ENCODE data around the gene C1orf50.

Gene C1orf50

DNA sequence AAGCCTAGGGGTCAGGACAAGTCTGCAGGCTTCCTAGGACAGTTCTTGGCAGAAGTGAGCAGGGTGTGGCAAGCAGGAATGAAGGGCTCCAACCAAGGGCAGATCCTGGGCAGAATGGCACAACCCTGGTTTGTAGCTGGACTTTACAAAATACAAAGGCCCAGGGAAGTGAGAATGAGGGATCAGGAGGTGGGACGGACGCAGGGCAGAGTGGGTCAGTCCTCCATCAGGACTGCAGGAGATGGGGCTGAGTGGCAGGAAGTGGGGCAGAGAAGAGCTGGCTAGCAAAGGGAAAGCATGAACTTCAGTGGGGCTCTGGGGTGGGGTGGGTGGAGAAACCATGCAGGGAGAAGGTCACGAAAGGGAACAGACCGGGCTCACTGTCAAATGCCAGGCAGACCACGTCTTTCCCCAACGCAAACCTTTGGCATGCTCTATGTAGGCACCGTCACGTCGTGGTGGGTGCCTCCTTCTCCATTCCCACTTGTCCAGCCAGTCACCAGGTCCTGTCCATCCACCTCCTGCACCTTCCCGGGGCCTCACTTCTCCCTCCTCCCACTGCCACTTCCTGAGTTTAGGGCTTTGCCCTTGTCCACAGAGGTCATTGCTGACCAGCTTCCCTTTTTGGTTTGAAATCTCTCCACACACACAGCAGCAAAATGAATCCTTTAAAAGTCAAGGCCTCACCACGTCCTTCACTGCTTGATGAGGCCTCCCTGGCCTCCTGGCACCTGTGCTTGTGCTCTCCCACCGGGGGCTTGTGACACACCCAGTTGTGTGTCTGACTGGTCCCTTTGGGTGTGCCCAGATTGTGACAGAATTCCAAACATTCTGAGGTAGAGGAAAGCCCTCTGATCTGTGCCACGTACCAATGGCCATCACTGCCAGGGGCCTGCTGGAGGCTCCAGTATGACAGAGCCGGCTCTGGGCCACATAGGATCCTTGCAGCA is 18.3 kb upstream of the C1orf50 start:
- TF ChIP-seq, protein P1, sequence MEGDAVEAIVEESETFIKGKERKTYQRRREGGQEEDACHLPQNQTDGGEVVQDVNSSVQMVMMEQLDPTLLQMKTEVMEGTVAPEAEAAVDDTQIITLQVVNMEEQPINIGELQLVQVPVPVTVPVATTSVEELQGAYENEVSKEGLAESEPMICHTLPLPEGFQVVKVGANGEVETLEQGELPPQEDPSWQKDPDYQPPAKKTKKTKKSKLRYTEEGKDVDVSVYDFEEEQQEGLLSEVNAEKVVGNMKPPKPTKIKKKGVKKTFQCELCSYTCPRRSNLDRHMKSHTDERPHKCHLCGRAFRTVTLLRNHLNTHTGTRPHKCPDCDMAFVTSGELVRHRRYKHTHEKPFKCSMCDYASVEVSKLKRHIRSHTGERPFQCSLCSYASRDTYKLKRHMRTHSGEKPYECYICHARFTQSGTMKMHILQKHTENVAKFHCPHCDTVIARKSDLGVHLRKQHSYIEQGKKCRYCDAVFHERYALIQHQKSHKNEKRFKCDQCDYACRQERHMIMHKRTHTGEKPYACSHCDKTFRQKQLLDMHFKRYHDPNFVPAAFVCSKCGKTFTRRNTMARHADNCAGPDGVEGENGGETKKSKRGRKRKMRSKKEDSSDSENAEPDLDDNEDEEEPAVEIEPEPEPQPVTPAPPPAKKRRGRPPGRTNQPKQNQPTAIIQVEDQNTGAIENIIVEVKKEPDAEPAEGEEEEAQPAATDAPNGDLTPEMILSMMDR (IDR thresholded peaks at IDR 0.05), result no peak

DNA sequence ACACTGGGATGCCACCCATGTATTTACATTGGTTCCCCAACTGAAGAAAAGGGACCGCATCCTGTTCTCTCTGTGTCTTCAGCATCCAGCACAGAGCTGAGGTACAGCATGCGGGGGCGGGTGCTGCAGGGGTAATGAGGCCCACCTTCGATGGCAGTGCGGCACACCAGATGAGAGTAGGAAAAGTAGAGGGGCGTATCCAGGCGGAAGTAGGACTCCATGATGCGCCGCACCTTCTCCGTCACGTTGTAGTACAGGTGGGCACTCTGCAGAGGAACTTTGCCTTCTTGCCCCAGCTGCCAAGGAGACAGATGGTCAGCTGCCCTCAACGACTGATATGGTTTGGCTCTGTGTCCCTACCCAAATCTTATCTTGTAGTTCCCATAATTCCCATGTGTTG is 17.0 kb upstream of the C1orf50 start:
- TF ChIP-seq, protein P1 (IDR thresholded peaks at IDR 0.05), result no peak

DNA sequence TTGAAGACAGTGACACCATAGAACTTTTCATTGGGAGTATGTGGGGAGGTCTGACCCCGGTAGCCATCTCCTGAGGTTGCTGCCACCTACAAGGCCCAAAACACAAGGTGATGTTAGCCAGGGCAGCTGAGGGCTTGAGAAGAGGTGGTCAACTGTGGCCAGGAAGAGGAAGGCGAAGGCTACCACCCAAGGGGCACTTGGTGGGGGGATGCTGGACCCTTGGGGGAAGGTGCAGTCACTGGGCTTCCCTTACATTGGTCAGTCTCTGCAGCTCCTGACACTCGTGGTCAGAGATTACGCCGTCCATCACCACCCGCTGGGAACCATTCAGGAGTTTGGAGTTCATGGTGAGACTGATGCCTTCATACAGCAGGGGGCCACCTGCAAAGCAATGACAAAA is 14.8 kb upstream of the C1orf50 start:
- TF ChIP-seq, protein P1 (IDR thresholded peaks at IDR 0.05), result no peak

DNA sequence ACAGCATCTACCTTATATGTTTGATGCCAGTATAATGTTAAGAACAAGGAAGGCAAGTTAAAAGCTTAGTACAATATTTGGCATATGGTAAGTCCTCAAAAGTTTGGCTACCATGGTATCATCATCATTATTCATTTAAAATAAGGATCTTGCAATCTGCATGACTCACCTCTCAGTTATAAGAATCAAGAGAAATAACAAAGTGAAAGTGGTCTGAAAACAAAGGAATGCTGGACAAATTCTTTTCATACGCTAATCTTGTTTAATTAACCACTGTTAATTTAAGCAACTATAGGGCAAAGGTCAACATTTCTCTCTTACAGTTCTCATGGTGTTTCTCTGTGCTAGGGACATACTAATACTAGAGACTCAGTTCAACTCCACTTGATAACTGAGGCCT is 14.0 kb upstream of the C1orf50 start:
- TF ChIP-seq, protein P1 (IDR thresholded peaks at IDR 0.05), result no peak

DNA sequence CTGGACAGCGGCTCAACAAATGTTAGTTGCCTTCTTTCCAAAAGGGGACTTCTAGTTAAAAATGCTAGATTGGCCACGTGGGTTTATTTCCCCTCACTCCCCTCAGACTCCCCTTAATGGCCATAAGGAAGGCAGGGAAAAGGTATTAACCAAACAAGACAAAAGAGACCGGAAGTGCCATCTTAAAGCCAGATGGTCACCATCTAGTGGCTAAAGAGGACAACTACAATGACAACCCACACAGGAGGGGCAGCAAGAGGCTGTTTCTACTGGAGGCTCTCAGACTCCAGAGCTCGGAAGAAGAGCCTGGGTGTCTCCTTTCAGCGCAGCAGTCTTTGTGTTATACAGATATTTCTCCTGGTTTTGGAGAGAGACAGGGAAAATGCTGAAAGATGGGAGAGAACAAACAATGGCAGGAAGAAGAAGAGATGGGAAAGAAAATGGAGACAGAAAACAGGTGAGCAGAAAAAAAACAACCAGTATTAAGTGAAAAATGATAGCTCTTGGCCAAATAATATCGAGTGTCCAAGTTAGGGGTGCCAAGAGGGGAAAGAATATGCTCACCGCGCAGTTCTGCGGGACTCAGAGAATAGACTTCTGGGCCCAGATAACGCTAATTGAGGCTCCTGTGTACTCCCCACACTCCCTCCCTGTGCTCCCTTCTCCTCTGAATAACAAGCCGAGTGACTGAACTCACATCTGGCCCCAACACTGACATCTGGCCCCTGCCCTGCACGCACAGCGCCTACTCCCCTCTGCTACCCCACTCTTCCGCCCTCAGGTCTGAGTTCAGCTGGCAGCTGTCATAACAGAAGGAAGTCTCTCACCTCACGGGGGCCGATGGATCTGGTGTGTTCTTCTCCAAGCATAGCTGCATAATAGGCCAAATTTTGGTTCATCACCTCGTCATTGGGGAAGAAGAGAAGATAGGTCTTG is 9.8 kb upstream of the C1orf50 start:
- TF ChIP-seq, protein P1 (IDR thresholded peaks at IDR 0.05), result peak; percentile 78

DNA sequence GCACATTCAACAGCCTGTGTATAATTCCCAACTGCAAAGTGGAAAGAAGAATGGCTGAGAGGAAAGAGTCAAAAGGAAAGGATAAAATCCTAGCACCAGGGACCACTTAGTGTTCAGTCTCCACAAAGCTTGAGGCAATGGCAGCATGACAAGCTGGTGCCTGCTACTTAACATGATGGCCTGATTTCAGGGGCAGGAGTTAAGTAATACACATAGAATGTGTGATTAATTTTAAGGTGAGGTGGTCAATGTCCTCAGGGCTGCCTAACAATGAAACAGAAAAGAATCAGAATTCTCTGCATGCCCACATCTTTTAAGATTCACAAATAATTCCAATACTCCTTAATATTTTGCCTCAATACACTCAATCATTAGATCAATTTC is 9.2 kb upstream of the C1orf50 start:
- TF ChIP-seq, protein P1 (IDR thresholded peaks at IDR 0.05), result no peak

DNA sequence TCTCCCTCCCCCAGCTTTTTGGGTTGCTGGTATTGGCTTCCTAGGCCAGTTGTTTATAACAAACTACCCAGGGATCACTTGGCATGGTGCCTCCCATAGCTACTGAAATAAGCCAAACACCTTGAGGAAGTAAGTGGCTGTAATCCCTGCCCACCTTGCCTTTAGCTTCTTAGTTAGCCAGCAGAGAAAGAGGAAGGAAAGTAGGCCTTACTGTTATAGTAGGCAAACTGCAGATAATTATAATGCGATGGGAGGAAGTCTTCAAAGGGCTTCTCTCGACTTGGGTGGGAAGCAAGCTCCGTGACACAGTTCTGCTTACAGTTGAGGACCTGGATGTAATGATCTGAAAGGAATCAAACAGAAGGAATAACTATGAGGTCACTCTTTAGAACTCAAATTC is 8.4 kb upstream of the C1orf50 start:
- TF ChIP-seq, protein P1 (IDR thresholded peaks at IDR 0.05), result no peak

Measured in LNCAP (cell line).